T follicular helper cell (primary cell): ENCODE data around the gene MCRS1.

ENCODE experiments used
- DNase-seq: peaks from one replicate; pipeline ENCODE4 v3.0.0-alpha.2; 2020; ENCODE audit warnings: low read depth

Gene MCRS1

DNA sequence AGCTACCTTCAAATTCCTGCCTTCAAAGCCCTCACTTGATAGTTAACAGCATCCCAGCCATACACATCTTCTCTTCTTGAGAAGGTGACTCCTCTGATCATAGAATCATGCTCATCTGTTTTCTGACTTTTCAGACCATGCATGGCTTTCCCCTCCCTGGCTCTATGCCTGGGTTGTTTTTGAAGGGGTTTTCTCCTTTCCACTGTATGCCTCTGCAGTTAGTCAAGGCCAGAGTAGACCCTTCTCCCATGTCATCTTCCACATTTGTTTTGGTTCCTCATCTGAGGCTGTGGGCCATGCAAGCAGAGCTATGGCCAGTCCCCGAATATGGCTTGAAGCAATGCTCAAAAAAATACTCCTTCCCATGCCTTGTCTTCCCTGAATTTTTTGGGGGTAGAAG lies 14.3 kb upstream of the MCRS1 start:
- no peak for DNase-seq

DNA sequence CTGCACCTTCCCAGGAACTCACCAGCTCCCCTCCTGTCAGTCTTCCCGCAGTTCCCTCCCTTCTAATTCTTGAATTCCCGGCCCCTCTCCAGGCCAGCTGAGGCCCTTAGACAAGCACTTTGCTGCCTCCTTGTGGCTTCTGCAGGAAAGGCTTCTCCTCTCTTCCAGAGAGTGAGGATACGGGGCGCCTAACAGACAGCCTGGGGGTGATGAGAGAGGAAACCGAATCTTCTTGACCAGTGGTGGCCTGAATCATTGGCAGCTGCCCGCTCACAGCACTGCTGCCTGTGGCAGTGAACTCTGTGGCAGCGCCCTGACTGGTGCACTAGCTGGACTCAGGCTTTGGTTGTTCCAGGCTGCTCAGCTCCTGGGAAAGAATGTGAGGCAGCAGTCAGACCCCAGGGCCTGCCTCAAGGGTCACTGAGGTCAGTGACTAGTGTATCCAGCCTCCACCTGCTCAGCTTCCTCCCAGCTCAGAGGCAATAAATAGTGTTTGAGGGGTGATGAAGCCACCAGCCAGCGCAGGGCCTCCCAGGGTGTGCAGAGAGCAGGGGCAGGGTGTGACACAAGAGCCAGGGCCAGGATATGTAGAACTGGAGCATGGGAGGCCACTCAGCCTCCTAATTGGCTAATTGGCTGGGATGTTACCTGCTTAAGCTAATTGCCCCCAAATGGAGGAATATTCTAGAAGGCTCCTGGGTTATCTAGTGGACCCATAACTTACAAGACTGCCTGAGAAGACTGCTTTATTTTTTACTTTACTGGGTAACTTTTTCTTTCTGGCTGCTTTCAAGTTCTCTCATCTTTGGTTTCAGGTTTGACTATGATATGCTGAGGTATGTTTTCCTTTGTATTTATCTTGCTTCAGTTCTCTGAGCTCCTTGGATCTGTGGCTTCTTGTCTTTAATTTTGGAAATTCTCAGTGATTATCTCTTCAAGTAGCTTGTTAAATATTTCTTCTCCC lies 12.9 kb upstream of the MCRS1 start:
- DNase-seq, result peak; percentile 43

DNA sequence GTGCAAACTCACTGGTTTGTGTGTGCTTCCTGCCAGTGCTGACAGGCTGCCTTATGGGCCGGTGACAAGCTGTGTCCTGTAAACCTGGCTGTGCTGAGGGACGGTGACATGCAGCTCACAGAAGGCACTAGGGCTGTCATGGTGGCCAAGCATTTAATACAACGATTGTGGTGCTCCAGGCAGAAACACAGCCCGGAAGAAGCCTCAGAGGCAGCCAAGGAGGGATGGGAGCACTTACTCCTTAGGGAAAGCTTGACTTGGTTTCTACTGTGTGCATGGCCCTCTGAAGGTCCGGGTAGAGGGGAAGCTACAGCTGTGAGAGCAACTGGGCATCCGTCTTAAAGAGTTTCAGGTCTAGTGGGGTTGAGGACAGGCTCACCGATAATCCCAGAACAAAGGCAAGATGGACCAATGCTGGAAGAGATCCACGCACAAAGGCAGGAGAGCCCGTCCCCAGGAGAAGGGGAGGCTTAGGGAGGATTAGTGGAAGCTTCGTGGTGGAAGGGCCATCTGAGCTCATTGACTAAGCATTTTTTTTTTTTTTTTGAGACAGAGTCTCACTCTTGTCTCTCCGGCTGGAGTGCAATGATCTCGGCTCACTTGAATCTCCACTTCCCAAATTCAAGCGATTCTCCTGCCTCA lies 10.7 kb upstream of the MCRS1 start:
- DNase-seq, result no peak

DNA sequence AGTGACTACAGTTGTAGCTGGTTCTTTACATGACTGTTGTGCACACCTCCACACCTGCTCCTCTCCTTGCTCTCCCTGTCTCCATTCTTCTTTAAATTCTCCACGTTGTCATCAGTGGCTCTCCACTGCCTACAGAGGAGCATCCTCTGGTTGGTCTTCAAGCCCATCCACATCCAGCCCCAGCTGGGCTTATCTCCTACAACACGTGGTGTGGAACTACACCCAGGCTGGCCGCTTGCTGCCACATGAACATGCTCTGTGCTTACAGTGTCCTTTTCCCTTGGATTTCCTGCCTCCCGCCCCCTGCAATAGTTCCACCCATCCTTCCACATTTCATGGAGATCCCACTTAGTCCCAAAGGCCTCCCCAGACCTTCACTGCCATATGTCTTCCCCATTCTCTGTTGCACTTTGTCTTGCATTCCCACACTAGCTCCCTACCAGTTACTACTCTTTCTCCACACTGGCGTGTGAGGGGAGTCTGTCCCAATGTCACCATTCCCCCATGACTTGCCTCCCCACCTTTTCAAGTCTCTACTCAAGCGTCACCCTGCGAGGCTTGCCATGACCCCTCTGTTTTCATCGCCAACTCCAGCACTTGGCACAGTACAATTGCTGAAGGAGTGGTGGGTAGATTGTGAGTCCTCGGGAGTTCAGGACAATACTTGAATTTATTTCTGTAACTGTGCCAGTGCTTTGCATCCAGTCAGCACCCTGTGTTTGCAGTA lies 9.8 kb upstream of the MCRS1 start:
- DNase-seq, result no peak

DNA sequence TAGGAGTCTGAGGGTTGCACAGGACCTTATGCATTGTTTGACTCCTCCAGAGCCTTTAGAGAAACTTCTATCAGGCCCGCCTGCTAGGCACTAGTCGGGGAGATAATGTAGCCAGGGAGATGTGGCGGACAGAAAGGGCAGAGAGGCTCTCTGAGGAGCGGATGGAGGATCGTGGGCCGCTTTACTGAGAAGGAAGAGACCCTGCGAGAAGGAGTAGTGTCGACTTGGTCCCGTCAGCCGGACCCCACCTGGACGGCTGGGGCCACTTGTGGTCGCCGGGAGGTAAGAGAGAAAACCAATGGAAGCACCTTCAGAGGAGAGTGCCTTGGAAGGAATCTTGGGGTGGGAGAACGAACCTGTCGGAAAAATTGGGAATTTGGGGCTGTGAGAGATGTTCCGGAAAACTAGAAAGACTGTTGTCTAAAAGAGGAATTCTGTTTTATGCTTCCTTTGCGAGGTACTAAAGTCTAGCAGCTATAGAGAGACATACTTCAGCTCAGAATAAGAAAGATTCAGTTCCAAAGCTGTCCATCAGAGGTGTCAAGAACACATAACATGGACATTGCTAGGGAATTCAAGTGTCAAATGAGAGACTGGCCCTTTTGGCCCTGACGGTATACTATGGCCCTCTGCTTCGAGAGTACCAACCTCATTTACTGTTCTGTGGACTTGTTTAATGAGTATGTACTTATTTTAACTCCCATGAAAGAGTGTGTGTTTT lies 660 bp upstream of the MCRS1 start:
- no peak for DNase-seq

- no peak for DNase-seq
Measured at GRCh38 chr12:49567302-49567610, 686 bp downstream of the MCRS1 start.

DNA sequence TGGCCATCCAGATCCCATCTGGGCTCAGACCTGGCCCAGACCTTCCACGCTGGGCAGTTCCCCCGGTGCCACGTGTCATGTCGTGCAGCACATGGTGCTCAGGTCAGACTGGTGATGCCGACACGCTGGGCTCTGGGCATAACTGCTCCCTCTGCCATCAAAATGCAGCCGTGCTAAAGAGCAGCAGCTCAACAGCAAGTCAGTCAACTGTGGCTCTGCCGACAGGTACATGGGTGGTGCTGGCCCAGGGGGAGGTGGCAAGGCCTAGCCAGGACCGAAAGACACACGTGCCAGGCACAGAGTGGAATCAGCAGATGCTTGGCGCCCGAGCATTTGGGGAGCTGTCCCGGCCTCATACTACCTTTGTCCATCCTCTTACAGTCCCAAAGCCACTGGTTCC lies 1.6 kb downstream of the MCRS1 start:
- DNase-seq, result no peak

GRCh38 chr12:49565406-49566265 lies 2.3 kb downstream of the MCRS1 start:
- no peak for DNase-seq

DNA sequence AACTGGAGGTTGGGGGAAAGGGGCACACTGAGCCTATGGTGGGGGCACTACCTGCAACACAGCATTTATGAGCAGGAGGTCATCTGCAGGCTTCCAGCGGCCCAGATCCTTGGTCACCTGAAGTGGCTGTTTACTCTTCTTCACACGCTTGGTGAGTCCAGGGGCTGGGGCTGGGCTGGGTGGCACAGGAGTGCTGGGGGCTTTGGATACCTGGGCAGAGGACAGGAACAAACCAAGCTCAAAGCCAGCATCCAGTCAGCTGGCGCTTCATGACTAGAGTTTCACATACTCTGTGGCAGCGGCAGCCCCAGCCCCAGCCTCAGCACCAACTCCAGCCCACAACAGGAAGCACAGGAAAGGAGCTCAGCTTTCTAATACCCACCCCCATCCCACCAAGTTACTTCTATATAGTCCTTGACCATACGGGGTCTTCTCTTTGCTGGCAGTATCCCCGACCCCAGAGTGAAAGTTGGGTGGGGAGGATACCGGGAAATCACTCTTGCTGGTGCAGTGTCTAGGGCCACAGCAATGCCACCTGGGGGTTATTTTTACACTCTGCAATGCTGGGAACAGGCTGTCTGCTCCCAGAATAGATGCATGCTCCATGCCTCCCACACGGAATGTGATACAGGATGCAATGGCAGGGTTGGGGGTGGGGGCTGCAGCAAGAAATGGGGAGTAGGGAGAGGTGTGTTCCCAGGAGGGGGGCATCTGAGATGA lies 3.1 kb downstream of the MCRS1 start:
- no peak for DNase-seq

GRCh38 chr12:49563951-49564685 lies 3.8 kb downstream of the MCRS1 start:
- DNase-seq, result no peak

GRCh38 chr12:49562831-49563230 lies 5.1 kb downstream of the MCRS1 start:
- DNase-seq, result no peak

DNA sequence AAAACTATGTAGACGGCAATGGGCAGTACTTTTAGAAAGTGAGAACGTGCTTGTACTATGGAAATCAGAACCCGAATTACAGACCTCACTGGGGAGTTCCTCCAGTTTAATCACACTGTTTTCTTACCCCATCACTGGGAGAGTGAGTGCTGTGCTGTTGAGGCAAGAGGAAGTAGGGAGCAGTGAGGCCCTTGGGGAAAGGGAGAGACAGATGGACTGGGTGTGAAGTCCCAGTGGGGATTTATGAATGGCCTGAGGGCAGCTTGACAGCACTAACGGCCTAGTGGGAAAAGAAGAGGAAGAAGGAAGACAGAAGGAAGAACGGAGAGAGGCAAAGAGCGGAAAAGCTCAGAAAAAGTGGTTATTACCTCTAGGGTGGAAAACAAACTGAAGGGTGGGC lies 5.7 kb downstream of the MCRS1 start:
- no peak for DNase-seq

DNA sequence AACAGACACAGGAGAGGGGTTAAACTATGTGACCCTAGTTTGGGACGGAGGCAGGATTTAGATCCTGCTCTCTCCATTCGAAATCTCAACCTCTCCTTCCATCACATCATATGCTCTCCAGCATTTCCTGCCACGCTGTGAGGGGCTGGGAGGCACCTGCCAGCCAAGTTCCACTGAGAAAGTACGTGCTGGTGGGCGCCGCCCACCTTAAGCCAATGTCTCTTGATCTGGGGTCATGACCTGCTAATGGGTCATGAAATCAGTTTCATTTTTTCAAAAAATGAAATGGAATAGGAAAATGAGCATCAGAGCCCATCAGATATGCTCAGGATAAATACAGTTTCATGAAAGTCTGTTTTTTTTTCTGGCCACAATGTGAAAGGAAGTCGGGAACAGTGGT lies 7.2 kb downstream of the MCRS1 start:
- no peak for DNase-seq

DNA sequence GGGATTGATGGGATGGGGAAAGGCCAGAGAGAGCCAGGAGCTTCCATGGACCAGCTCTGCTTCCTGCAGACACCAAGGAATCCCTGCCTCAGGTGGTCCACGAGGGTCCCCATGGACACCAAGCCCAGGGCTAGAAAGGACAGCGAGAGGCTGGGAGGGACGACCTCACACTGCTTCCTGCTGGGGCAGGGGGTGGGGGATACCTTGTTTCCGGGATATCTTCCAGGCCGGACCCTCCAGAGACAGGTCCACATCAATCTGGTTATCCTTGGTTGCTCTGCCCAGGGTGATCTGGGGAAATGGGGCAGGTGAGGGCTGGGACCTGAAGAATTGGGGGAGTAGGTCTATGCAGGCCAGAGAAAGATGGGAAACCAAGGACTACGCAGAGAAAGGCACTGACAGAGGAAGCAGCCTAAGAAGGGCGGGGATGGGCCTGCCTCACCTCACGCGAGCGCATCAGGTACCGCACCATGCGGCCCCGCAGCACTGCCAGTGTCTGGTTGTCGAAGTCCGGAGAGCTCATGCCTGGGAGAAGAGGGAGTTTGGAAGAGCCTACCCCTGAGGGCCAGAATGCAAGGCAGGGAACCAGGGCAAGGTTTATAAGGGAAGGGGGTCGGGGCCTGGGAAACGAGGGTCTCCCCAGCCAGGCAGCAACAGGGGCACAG lies 8.8 kb downstream of the MCRS1 start:
- no peak for DNase-seq

DNA sequence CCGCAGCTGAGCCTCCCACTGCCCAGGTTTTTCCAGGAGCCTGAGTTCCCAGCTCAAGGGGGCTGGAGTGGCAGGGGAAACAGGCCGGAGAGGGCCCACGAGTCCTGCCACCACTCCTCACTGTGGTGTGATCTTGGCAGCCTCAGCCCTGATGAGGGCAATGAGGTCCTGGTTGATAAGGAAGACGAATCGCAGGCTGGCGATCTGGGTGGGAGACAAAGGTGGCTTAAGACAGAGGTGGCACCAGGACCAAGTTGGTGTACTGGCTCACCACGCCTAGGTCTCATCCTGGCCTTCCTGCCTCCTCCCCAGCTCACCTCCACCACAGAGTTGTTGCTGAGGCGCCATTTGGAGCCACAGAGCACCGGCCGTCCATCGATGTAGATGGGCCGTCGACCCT lies 9.4 kb downstream of the MCRS1 start:
- no peak for DNase-seq

DNA sequence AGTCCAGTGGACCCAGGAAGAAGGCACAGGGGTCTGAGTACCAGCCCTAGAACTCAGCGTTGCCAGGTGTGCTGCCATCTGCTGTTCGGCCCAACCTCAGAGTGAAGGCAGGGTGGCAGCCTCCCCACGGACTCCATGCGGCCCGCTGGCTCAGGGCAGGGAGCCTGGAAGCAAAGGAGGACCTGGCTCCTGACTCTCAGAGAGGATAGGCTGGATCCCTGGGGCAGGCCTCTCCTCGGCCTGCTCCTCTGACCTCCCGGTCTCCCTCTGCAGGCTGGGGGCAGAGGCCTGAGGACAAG lies 10.1 kb downstream of the MCRS1 start:
- DNase-seq, result no peak

DNA sequence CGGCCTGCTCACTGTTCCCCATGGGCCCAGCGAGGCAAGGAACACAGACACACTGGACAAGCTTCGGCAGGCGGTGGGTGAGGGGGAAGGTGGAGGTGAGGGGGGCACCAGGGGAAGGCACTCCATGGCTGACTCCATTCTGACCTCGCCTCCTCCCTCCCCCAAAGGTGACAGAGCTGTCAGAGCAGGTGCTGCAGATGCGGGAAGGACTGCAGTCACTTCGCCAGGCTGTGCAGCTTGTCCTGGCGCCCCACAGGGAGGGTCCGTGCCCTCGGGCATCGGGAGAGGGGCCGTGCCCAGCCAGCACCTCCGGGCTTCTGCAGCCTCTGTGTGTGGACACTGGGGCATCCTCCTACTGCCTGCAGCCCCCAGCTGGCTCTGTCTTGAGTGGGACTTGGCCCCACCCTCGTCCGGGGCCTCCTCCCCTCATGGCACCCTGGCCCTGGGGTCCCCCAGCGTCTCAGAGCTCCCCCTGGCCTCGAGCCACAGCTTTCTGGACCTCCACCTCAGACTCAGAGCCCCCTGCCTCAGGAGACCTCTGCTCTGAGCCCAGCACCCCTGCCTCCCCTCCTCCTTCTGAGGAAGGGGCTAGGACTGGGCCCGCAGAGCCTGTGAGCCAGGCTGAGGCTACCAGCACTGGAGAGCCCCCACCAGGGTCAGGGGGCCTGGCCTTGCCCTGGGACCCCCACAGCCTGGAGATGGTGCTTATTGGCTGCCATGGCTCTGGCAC lies 10.6 kb downstream of the MCRS1 start:
- no peak for DNase-seq

- no peak for DNase-seq
Measured at GRCh38 chr12:49556391-49557186, 11.4 kb downstream of the MCRS1 start.
